ENCODE measurements around the gene ATOSB.

Gene ATOSB

GRCh38 chr9:35112257-35113020, 3.2 kb downstream of the ATOSB start:
- H3K9me3 ChIP-seq (ENCODE audit: control insufficient read depth, insufficient read depth, low read depth, low read length): no peaks in the 10 kb centered on the region
- POLR2A ChIA-PET: interaction anchor here (0.8 to 2.5 kb wide), 6 partner anchors 10 to 123 kb away, joined by 3 to 23 read pairs (median 7); partner anchors contain the start of genes DNAJB5, FANCG, PIGO and STOML2
- no peak overlapping the region for H3K4me3 ChIP-seq (ENCODE audit: low read depth, low read length)
- TF ChIP-seq ZIC2 (tag by site-specific recombination; IDR thresholded peaks at IDR 0.05): no peak
- TF ChIP-seq ZBTB1 (tag by site-specific recombination; IDR thresholded peaks at IDR 0.05): no peak
- TF ChIP-seq GLI4 (tag by site-specific recombination; IDR thresholded peaks at IDR 0.05): no peak
- no peak for TF ChIP-seq ZNF16 (tag by site-specific recombination; IDR thresholded peaks at IDR 0.05; ENCODE audit: low read depth)
- TF ChIP-seq ZBTB11 (tag by site-specific recombination; conservative IDR thresholded peaks at IDR 0.05; ENCODE audit: low read depth): no peak
- no peak for TF ChIP-seq PATZ1 (tag by site-specific recombination; IDR thresholded peaks at IDR 0.05)
- TF ChIP-seq ZNF530 (tag by site-specific recombination; IDR thresholded peaks at IDR 0.05; ENCODE audit: low read depth): no peak
- no peak for TF ChIP-seq TCF7L2 (IDR thresholded peaks at IDR 0.05; ENCODE audit: borderline replicate concordance, low read depth, low read length)
- TF ChIP-seq BCL11B (tag by site-specific recombination; IDR thresholded peaks at IDR 0.05; ENCODE audit: low read depth): no peak
- H3K36me3 ChIP-seq (ENCODE audit: control insufficient read depth in 2 of 2, insufficient read depth in 1 of 2, low read length in 2 of 2): peaks cover 0 to 12% of the 10 kb centered on the region in 2 experiments; a peak in 1 of 3 replicates
- CTCF ChIA-PET: interaction anchor here (0.6 to 6.8 kb wide), 5 partner anchors 11 to 440 kb away, joined by 3 to 58 read pairs (median 4); partner anchors contain the start of gene PIGO
- peaks cover 15% of the 10 kb centered on the region for H3K4me1 ChIP-seq (ENCODE audit: control insufficient read depth, insufficient read depth, low read length)
- no peak overlapping the region for H3K27ac ChIP-seq (ENCODE audit: extremely low read depth, low read depth, low read length)

GRCh38 chr9:35111001-35111933, 4.4 kb downstream of the ATOSB start:
- H3K27ac ChIP-seq (ENCODE audit: extremely low read depth, low read depth, low read length): no peak overlapping the region; the same call in 1 of the 2 replicates
- POLR2A ChIA-PET: interaction anchor here (0.5 to 2.5 kb wide), 8 partner anchors 9 to 122 kb away, joined by 3 to 23 read pairs (median 4); partner anchors contain the start of genes DNAJB5, FANCG, PIGO and STOML2
- CTCF ChIA-PET: interaction anchor here (0.7 to 1.4 kb wide), 9 partner anchors 9 to 351 kb away, joined by 3 to 8 read pairs (median 4); partner anchors contain the start of genes PIGO and STOML2
- H3K9me3 ChIP-seq (ENCODE audit: control insufficient read depth, insufficient read depth, low read depth, low read length): no peaks in the 10 kb centered on the region
- H3K4me3 ChIP-seq (ENCODE audit: low read depth, low read length): peak overlapping the region; percentile 65
- peaks cover 15% of the 10 kb centered on the region for H3K4me1 ChIP-seq (ENCODE audit: control insufficient read depth, insufficient read depth, low read length)
- peaks cover 0 to 24% of the 10 kb centered on the region in 2 experiments; a peak in 1 of 3 replicates for H3K36me3 ChIP-seq (ENCODE audit: control insufficient read depth in 2 of 2, insufficient read depth in 1 of 2, low read length in 2 of 2)
- TF ChIP-seq, protein P1, sequence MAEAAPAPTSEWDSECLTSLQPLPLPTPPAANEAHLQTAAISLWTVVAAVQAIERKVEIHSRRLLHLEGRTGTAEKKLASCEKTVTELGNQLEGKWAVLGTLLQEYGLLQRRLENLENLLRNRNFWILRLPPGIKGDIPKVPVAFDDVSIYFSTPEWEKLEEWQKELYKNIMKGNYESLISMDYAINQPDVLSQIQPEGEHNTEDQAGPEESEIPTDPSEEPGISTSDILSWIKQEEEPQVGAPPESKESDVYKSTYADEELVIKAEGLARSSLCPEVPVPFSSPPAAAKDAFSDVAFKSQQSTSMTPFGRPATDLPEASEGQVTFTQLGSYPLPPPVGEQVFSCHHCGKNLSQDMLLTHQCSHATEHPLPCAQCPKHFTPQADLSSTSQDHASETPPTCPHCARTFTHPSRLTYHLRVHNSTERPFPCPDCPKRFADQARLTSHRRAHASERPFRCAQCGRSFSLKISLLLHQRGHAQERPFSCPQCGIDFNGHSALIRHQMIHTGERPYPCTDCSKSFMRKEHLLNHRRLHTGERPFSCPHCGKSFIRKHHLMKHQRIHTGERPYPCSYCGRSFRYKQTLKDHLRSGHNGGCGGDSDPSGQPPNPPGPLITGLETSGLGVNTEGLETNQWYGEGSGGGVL (tag by site-specific recombination; IDR thresholded peaks at IDR 0.05): peak; percentile 64; the same call in 1 of the 2 replicates
- TF ChIP-seq PATZ1 (tag by site-specific recombination; IDR thresholded peaks at IDR 0.05): peak; percentile 41; the same call in 1 of the 2 replicates
- TF ChIP-seq KLF1 (tag by site-specific recombination; IDR thresholded peaks at IDR 0.05): peak; percentile 77
- TF ChIP-seq, protein P2, sequence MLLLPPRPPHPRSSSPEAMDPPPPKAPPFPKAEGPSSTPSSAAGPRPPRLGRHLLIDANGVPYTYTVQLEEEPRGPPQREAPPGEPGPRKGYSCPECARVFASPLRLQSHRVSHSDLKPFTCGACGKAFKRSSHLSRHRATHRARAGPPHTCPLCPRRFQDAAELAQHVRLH (tag by site-specific recombination; IDR thresholded peaks at IDR 0.05): peak; percentile 98
- no peak for TF ChIP-seq PRDM6 (tag by site-specific recombination; IDR thresholded peaks at IDR 0.05)
